Keratinocyte (primary cell): ENCODE measurements around the gene LRRC63. TPM values are rescaled to one million over a fixed set of nuclear protein-coding genes. Genes with fewer than 3 reads are reported as not detected.

Source experiments
- DNase-seq: peaks from one replicate; pipeline ENCODE4 v3.0.0-alpha.2; 2011; ENCODE audit warnings: low read depth, missing footprints, low spot score
- FAIRE-seq: peaks from 2 replicates; lab custom pipeline; 2011; peaks lifted over from hg19 to GRCh38; lab: Jason Lieb, UNC
- H2AFZ ChIP-seq: 2 replicates; pipeline ENCODE4 v1.6.0; 2012; ENCODE audit warnings: low read length, control low read depth, inconsistent platforms; ENCODE audit not compliant: control insufficient read depth
- H3K27ac ChIP-seq: 2 replicates; pipeline ENCODE4 v1.5.1; 2011; ENCODE audit warnings: low read length; ENCODE audit not compliant: control insufficient read depth, insufficient read depth
- H3K27me3 ChIP-seq: 3 replicates; pipeline ENCODE4 v1.6.0; 2011; ENCODE audit warnings: low read length; ENCODE audit not compliant: control insufficient read depth, insufficient read depth; ENCODE audit errors: extremely low read depth
- H3K36me3 ChIP-seq, 2 experiments: 2 replicates in 1 of 2; 3 replicates in 1 of 2; pipeline ENCODE4 v1.5.1; 2011; ENCODE audit warnings: low read length in 2 of 2, mild to moderate bottlenecking in 1 of 2; ENCODE audit not compliant: control insufficient read depth in 2 of 2, insufficient read depth in 2 of 2; ENCODE audit errors: extremely low read depth in 1 of 2
- H3K4me1 ChIP-seq: 3 replicates; pipeline ENCODE4 v1.5.1; 2011; ENCODE audit warnings: low read length; ENCODE audit not compliant: control insufficient read depth, insufficient read depth; ENCODE audit errors: extremely low read depth
- H3K4me2 ChIP-seq: 3 replicates; pipeline ENCODE4 v1.6.0; 2011; ENCODE audit warnings: low read depth, low read length; ENCODE audit not compliant: control insufficient read depth, insufficient read depth; ENCODE audit errors: extremely low read depth
- H3K4me3 ChIP-seq, 3 experiments: fragments of 200-600 bp in 1 of 3; sonication (generic) in 1 of 3; 2 replicates in 2 of 3; 3 replicates in 1 of 3; pipeline ENCODE4 v1.5.1; 2011 to 2016; ENCODE audit warnings: low read length in 3 of 3, mild to moderate bottlenecking in 3 of 3, control low read depth in 2 of 3, inconsistent platforms in 1 of 3, low read depth in 1 of 3, mixed read lengths in 1 of 3, mixed run types in 1 of 3, moderate library complexity in 1 of 3; ENCODE audit not compliant: control insufficient read depth in 2 of 3, insufficient read depth in 2 of 3; ENCODE audit errors: extremely low read depth in 1 of 3
- H3K79me2 ChIP-seq: 2 replicates; pipeline ENCODE4 v1.6.0; 2012; ENCODE audit warnings: low read length; ENCODE audit not compliant: control insufficient read depth, insufficient read depth
- H3K9ac ChIP-seq: 3 replicates; pipeline ENCODE4 v1.6.0; 2011; ENCODE audit warnings: low read length; ENCODE audit not compliant: control insufficient read depth, insufficient read depth; ENCODE audit errors: extremely low read depth
- H3K9me1 ChIP-seq: 3 replicates; pipeline ENCODE4 v1.6.0; 2011; ENCODE audit warnings: low read length; ENCODE audit not compliant: control insufficient read depth, insufficient read depth; ENCODE audit errors: extremely low read depth
- H3K9me3 ChIP-seq: 2 replicates; pipeline ENCODE4 v1.5.1; 2012; ENCODE audit warnings: low read depth, low read length; ENCODE audit not compliant: control insufficient read depth
- H4K20me1 ChIP-seq: 3 replicates; pipeline ENCODE4 v1.6.0; 2011; ENCODE audit warnings: low read length; ENCODE audit not compliant: control insufficient read depth, insufficient read depth; ENCODE audit errors: extremely low read depth
- CTCF ChIP-seq, 3 experiments: IDR thresholded peaks in 1 of 3; conservative IDR thresholded peaks in 1 of 3; optimal IDR thresholded peaks in 1 of 3; 2 replicates in 2 of 3; 3 replicates in 1 of 3; pipeline versions ENCODE3 to v1.5.1; 2011; ENCODE audit warnings: low read length in 3 of 3, mild to moderate bottlenecking in 3 of 3, moderate library complexity in 2 of 3, control low read depth in 1 of 3, inconsistent platforms in 1 of 3; ENCODE audit not compliant: insufficient read depth in 2 of 3; ENCODE audit errors: extremely low read depth in 1 of 3
- EZH2 ChIP-seq: IDR thresholded peaks from one replicate; pipeline ENCODE4 v1.6.1; 2012; ENCODE audit warnings: inconsistent platforms, mild to moderate bottlenecking, low read length, moderate library complexity
- dilution Hi-C: fragments of 300-500 bp; cut with MboI; formaldehyde crosslinking; loops from one replicate; pipeline ENCODE4 v1.7.0; 2020; ENCODE audit warnings: low sequenced_read_pairs; ENCODE audit not compliant: extremely low pct_ligation_motif_present
- polyA plus RNA-seq, 5 experiments: library from polyadenylated mRNA; depleted of rRNA in 3 of 5; stranded (reverse) in 3 of 5; stranded (forward) in 1 of 5; unstranded in 1 of 5; fragments of >200 nt; gene quantifications; 1 replicate in 1 of 5; 2 replicates in 3 of 5; 3 replicates in 1 of 5; pipeline versions ENCODE4 v1.2.1 to v1.2.3, GENCODE V29; 2011 to 2012; ENCODE audit warnings: missing spikeins in 2 of 5, low read depth in 1 of 5, low replicate concordance in 1 of 5

LRRC63 gene
- polyA plus RNA-seq, 1 donor (not counting 4 experiments of a cell fraction or from before 2014, with no cell fraction given) = not detected

DNA sequence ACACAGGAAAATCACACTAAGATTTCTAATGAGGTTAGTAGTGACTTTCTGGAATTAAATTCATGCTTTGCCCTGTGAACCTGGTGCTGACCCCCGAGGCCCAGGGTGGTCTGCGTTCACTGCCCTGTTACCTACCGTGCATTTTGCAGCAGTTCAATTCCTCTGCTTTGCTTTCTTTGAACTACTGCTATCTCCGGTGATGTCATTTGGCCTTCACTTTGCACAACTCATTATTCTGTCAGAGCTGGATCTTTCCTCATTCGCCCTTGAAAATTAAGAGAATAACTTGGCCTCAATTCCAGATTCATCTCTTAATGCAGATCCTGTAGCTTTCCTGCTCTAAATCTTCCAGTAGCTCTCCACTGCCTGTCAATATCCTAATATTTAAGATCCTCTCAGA, 8.8 kb upstream of the LRRC63 start:
- Histone ChIP-seq H3K4me3 (no peak overlapping the region), H3K4me1 (no peaks in the 10 kb centered on the region), H3K9me1 (no peaks in the 10 kb centered on the region), H3K27me3 (no peaks in the 10 kb centered on the region), H3K9me3 (no peaks in the 10 kb centered on the region), H3K9ac (no peak overlapping the region), H3K27ac (no peak overlapping the region), H2AFZ (no peak overlapping the region), H3K36me3 (no peaks in the 10 kb centered on the region), H3K4me2 (no peak overlapping the region), H4K20me1 (no peaks in the 10 kb centered on the region), H3K79me2 (no peaks in the 10 kb centered on the region)
- no peak for DNase-seq
- dilution Hi-C loops = no loop called here
- TF ChIP-seq CTCF (optimal IDR thresholded peaks at IDR 0.05 in 1 of 3, IDR thresholded peaks at IDR 0.05 in 1 of 3, conservative IDR thresholded peaks at IDR 0.05 in 1 of 3; ENCODE audit: extremely low read depth in 1 of 3, insufficient read depth in 2 of 3, low read length in 3 of 3) = no peak
- no peak for TF ChIP-seq EZH2
- no peak for FAIRE-seq

DNA sequence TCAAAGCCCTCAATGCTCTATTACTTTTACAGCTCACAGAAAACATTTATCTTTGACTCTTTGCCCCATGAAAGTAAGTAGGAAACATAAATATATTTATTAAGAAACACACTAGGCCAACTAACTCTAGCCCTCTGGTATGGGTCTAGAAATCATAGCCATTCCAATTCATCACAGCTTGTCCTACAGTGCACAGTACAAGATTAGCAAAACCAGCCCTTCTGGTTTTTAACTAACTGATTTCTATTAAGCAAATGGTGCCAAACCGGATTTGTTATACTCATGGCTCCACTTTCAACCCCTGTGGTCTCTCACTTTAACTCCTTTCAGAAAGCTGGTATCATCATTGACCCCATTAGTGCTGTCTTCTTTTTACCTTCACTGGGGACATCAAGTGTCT, 5.6 kb upstream of the LRRC63 start:
- Histone ChIP-seq H3K79me2 (no peaks in the 10 kb centered on the region), H3K9me3 (no peaks in the 10 kb centered on the region), H2AFZ (no peak overlapping the region), H3K27me3 (peaks cover 10% of the 10 kb centered on the region), H3K36me3 (no peaks in the 10 kb centered on the region), H3K4me3 (no peak overlapping the region), H3K9ac (no peak overlapping the region), H3K9me1 (no peaks in the 10 kb centered on the region), H3K4me2 (no peak overlapping the region), H4K20me1 (no peaks in the 10 kb centered on the region), H3K4me1 (peaks cover 1% of the 10 kb centered on the region), H3K27ac (no peak overlapping the region)
- no peak for TF ChIP-seq CTCF (optimal IDR thresholded peaks at IDR 0.05 in 1 of 3, IDR thresholded peaks at IDR 0.05 in 1 of 3, conservative IDR thresholded peaks at IDR 0.05 in 1 of 3; ENCODE audit: extremely low read depth in 1 of 3, insufficient read depth in 2 of 3, low read length in 3 of 3)
- no peak for TF ChIP-seq EZH2
- FAIRE-seq = no peak
- dilution Hi-C loops = no loop called here
- DNase-seq = no peak
